CD8-positive, alpha-beta memory T cell (primary cell): Measurements from ENCODE around the gene SDS. TPM values are rescaled to one million over a fixed set of nuclear protein-coding genes. Genes with fewer than 3 reads are reported as not detected.

Experiments
- CTCF ChIA-PET: fragments of 350-600 bp; sonication (Branson Sonifier 250); formaldehyde crosslinking; loops from one replicate; lab custom pipeline; 2021; ENCODE audit warnings: antibody characterized with exemption; lab: Charles Lee
- POLR2A ChIA-PET: fragments of 350-600 bp; sonication (Branson Sonifier 250); formaldehyde crosslinking; loops from one replicate; lab custom pipeline; 2021; ENCODE audit warnings: antibody characterized with exemption; lab: Charles Lee
- DNase-seq, 5 donors: peaks; one replicate each; pipeline versions ENCODE4 v3.0.0 to v3.0.0-alpha.2; 2020 to 2022; ENCODE audit warnings: mixed read lengths in 1 of 5
- H3K27ac ChIP-seq: one replicate; pipeline ENCODE4 v1.7.0; 2013; ENCODE audit warnings: low read depth, mild to moderate bottlenecking, low read length, moderate library complexity
- H3K27me3 ChIP-seq: 2 replicates; pipeline ENCODE4 v1.7.0; 2013; ENCODE audit warnings: low read length, mild to moderate bottlenecking; ENCODE audit not compliant: insufficient read depth, poor library complexity, severe bottlenecking
- H3K36me3 ChIP-seq: 2 replicates; pipeline ENCODE4 v1.7.0; 2013; ENCODE audit warnings: mild to moderate bottlenecking, low read length, moderate library complexity; ENCODE audit not compliant: insufficient read depth
- H3K4me1 ChIP-seq: 2 replicates; pipeline ENCODE4 v1.7.0; 2013; ENCODE audit warnings: mild to moderate bottlenecking, low read length, moderate library complexity; ENCODE audit not compliant: insufficient read depth
- H3K4me3 ChIP-seq: 2 replicates; pipeline ENCODE4 v1.7.0; 2013; ENCODE audit warnings: mild to moderate bottlenecking, low read length
- H3K9me3 ChIP-seq: 2 replicates; pipeline ENCODE4 v1.7.0; 2013; ENCODE audit warnings: mild to moderate bottlenecking, low read length
- H3K27ac Mint-ChIP-seq, 8 donors: one replicate each; pipeline ENCODE4 v1.8.0; 2020 to 2021; ENCODE audit warnings: mixed read lengths in 8 of 8, mild to moderate bottlenecking in 6 of 8, inconsistent platforms in 3 of 8, moderate library complexity in 3 of 8
- H3K27me3 Mint-ChIP-seq, 2 donors: one replicate each; pipeline ENCODE4 v1.8.0; 2020 to 2021; ENCODE audit warnings: mixed read lengths in 2 of 2, mild to moderate bottlenecking in 1 of 2, moderate library complexity in 1 of 2
- H3K36me3 Mint-ChIP-seq, 3 donors: one replicate each; pipeline ENCODE4 v1.8.0; 2020 to 2021; ENCODE audit warnings: mixed read lengths in 3 of 3, inconsistent platforms in 1 of 3, mild to moderate bottlenecking in 1 of 3
- H3K4me1 Mint-ChIP-seq, 3 donors: one replicate each; pipeline ENCODE4 v1.8.0; 2020 to 2021; ENCODE audit warnings: mixed read lengths in 3 of 3, inconsistent platforms in 1 of 3, mild to moderate bottlenecking in 1 of 3
- H3K4me3 Mint-ChIP-seq, 7 donors: one replicate each; pipeline ENCODE4 v1.8.0; 2020 to 2021; ENCODE audit warnings: mixed read lengths in 7 of 7, mild to moderate bottlenecking in 6 of 7, moderate library complexity in 4 of 7, inconsistent platforms in 2 of 7
- H3K9me3 Mint-ChIP-seq, 5 donors: one replicate each; pipeline ENCODE4 v1.8.0; 2020 to 2022; ENCODE audit warnings: mixed read lengths in 5 of 5, mild to moderate bottlenecking in 3 of 5, moderate library complexity in 2 of 5, inconsistent platforms in 1 of 5
- polyA plus RNA-seq: library from polyadenylated mRNA; unstranded; fragments of 300-500 nt; fragmentation: Illumina TruSeq; gene quantifications from one replicate; pipeline ENCODE4 v1.2.3, GENCODE V29; 2021
- total RNA-seq, 2 experiments: library from RNA; stranded (reverse); gene quantifications; one replicate each; pipeline ENCODE4 v1.2.3, GENCODE V29; 2021

Gene SDS
- total and polyA plus RNA-seq, 3 experiments from 2014 or later: 0.18 to 0.20 TPM; not detected in 1

GRCh38 chr12:113386866-113387566 is 16.7 kb downstream of the SDS start:
- Mint-ChIP-seq H3K27me3 (no peaks in the 10 kb centered on the region), H3K9me3 (no peaks in the 10 kb centered on the region), H3K4me1 (no peaks in the 10 kb centered on the region), H3K36me3 (peaks cover 0 to 49% (median 7%) of the 10 kb centered on the region in 3 donors), H3K4me3 (no peak overlapping the region), H3K27ac (peak overlapping the region in 1 of 8 donors; percentile 67)
- CTCF ChIA-PET: no interaction called here
- Histone ChIP-seq H3K27me3 (no peaks in the 10 kb centered on the region), H3K36me3 (no peaks in the 10 kb centered on the region), H3K27ac (no peak overlapping the region), H3K4me1 (no peaks in the 10 kb centered on the region), H3K9me3 (no peaks in the 10 kb centered on the region), H3K4me3 (no peak overlapping the region)
- DNase-seq: no peak
- POLR2A ChIA-PET: no interaction called here

- no peak overlapping the region for H3K27ac ChIP-seq
- Mint-ChIP-seq H3K27ac (no peak overlapping the region), H3K36me3 (peaks cover 0 to 57% (median 9%) of the 10 kb centered on the region in 3 donors), H3K9me3 (no peaks in the 10 kb centered on the region), H3K4me3 (no peak overlapping the region), H3K27me3 (no peaks in the 10 kb centered on the region), H3K4me1 (no peaks in the 10 kb centered on the region)
- DNase-seq: no peak
- H3K36me3 ChIP-seq: no peaks in the 10 kb centered on the region
- H3K27me3 ChIP-seq: no peaks in the 10 kb centered on the region
- H3K4me3 ChIP-seq: no peak overlapping the region
- ChIA-PET POLR2A (no interaction called here), CTCF (no interaction called here)
- no peaks in the 10 kb centered on the region for H3K9me3 ChIP-seq
- no peaks in the 10 kb centered on the region for H3K4me1 ChIP-seq
These were observed 18.3 kb downstream of the SDS start for GRCh38 chr12:113385282-113385882.

DNA sequence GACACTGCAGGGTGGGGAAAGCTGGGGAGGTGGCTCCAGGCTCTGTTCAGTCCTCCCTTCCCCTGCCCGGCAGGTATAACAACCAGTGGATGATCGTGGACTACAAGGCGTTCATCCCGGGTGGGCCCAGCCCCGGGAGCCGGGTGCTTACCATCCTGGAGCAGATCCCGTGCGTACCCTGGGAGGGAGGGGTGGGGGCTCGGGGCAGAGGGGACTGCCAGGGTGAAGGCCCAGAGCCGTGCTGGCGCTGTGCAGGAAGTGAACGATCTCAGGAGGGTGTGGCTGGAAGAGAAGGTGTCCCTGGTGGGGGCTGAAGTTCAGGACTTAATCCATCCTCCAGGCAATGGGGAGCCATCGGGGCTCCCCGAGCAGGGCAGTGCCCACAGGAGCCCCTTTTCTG is 18.9 kb downstream of the SDS start:
- peaks cover 0 to 60% (median 9%) of the 10 kb centered on the region in 3 donors for H3K36me3 Mint-ChIP-seq
- DNase-seq: no peak
- Histone ChIP-seq H3K9me3 (no peaks in the 10 kb centered on the region), H3K27ac (no peak overlapping the region), H3K27me3 (no peaks in the 10 kb centered on the region), H3K36me3 (no peaks in the 10 kb centered on the region), H3K4me3 (no peak overlapping the region), H3K4me1 (no peaks in the 10 kb centered on the region)
- no peak overlapping the region for H3K27ac Mint-ChIP-seq
- no peaks in the 10 kb centered on the region for H3K4me1 Mint-ChIP-seq
- H3K27me3 Mint-ChIP-seq: no peaks in the 10 kb centered on the region
- POLR2A ChIA-PET: no interaction called here
- no peak overlapping the region for H3K4me3 Mint-ChIP-seq
- CTCF ChIA-PET: no interaction called here
- H3K9me3 Mint-ChIP-seq: no peaks in the 10 kb centered on the region

DNA sequence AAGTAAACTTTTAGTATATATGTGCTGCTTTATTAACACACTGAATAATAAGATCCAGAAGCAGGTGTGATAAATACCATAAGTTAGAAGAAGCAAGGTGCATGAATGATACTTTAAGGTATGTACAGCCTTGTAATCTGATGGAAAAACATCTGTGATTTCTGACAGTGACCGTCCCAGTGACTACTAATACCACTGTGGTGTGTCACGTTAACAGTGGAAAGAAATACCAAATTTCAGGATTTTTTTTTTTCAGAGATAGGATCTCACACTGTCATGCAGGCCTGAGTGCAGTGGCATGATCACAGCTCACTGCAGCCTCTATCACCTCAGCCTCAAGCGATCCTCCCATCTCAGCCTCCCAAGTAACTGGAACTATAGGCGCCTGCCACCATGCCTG is 21.5 kb downstream of the SDS start:
- Mint-ChIP-seq H3K36me3 (peaks cover 0 to 52% (median 12%) of the 10 kb centered on the region in 3 donors), H3K27me3 (no peaks in the 10 kb centered on the region), H3K27ac (no peak overlapping the region), H3K9me3 (no peaks in the 10 kb centered on the region), H3K4me1 (no peaks in the 10 kb centered on the region), H3K4me3 (no peak overlapping the region)
- Histone ChIP-seq H3K4me3 (no peak overlapping the region), H3K27me3 (no peaks in the 10 kb centered on the region), H3K4me1 (no peaks in the 10 kb centered on the region), H3K36me3 (no peaks in the 10 kb centered on the region), H3K9me3 (no peaks in the 10 kb centered on the region), H3K27ac (no peak overlapping the region)
- no peak for DNase-seq
- ChIA-PET POLR2A (no interaction called here), CTCF (no interaction called here)

DNA sequence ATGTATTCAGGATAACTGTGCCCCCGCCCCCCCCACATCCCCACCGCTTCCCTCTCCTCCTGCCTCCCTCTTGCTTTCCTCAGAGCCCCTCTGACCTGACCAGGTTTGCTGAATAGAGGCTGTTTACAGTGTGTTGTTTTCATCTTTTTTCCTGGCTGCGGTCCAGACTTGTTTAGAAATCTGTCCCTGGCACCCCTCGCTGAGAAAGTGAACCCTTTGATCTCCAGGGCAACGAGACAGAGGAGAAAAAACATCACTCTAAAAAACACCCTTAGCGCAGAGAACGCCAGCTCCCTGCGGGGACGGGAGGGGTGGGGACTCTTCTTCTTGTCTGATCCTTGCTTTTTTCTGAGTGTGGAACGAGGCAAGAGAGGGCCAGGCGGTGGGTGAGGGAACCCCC is 22.5 kb downstream of the SDS start:
- Mint-ChIP-seq H3K4me1 (no peaks in the 10 kb centered on the region), H3K27me3 (no peaks in the 10 kb centered on the region), H3K27ac (peak overlapping the region in 1 of 8 donors; percentile 54), H3K36me3 (peaks cover 0 to 49% (median 14%) of the 10 kb centered on the region in 3 donors), H3K9me3 (no peaks in the 10 kb centered on the region), H3K4me3 (no peak overlapping the region)
- Histone ChIP-seq H3K9me3 (no peaks in the 10 kb centered on the region), H3K36me3 (no peaks in the 10 kb centered on the region), H3K4me1 (no peaks in the 10 kb centered on the region), H3K4me3 (no peak overlapping the region), H3K27ac (no peak overlapping the region), H3K27me3 (no peaks in the 10 kb centered on the region)
- ChIA-PET POLR2A (no interaction called here), CTCF (no interaction called here)
- no peak for DNase-seq

GRCh38 chr12:113378291-113378690 is 25.4 kb downstream of the SDS start:
- H3K27me3 Mint-ChIP-seq: no peaks in the 10 kb centered on the region
- Histone ChIP-seq H3K9me3 (no peaks in the 10 kb centered on the region), H3K4me1 (no peaks in the 10 kb centered on the region), H3K27me3 (no peaks in the 10 kb centered on the region), H3K27ac (no peak overlapping the region), H3K4me3 (no peak overlapping the region), H3K36me3 (no peaks in the 10 kb centered on the region)
- no peak for DNase-seq
- H3K27ac Mint-ChIP-seq: no peak overlapping the region
- H3K4me3 Mint-ChIP-seq: no peak overlapping the region
- H3K36me3 Mint-ChIP-seq: peaks cover 5 to 50% (median 11%) of the 10 kb centered on the region in 3 donors
- H3K4me1 Mint-ChIP-seq: no peaks in the 10 kb centered on the region
- CTCF ChIA-PET: no interaction called here
- POLR2A ChIA-PET: no interaction called here
- no peaks in the 10 kb centered on the region for H3K9me3 Mint-ChIP-seq

DNA sequence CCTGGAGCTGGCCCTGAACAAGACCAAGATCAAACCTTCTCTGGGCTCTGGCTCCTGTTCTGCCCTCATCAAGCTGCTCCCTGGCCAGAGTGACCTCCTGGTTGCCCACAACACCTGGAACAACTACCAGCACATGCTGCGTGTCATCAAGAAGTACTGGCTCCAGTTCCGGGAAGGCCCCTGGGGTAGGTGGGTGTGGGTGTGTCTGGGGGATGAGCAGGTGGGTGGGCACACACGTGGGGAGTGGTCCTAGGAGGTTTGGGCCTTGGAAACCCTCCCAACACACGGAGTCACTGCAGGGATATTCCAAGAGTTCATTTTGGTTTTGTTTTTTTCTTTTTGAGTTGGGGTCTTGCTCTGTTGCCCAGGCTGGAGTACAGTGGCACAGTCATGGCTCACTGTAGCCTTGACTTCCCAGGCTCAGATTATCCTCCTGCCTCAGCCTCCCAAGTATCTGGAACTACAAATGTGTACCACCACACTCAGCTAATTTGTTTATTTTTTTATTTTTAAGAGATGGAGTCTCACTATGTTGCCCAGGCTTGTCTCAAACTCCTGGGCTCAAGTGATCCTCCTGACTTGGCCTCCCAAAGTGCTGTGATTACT is 28.8 kb downstream of the SDS start:
- peaks cover 0 to 1% of the 10 kb centered on the region in 2 donors for H3K27me3 Mint-ChIP-seq
- Histone ChIP-seq H3K36me3 (no peaks in the 10 kb centered on the region), H3K27me3 (no peaks in the 10 kb centered on the region), H3K9me3 (no peaks in the 10 kb centered on the region), H3K4me1 (no peaks in the 10 kb centered on the region), H3K4me3 (no peak overlapping the region), H3K27ac (no peak overlapping the region)
- no peaks in the 10 kb centered on the region for H3K9me3 Mint-ChIP-seq
- no peak overlapping the region for H3K4me3 Mint-ChIP-seq
- no peaks in the 10 kb centered on the region for H3K4me1 Mint-ChIP-seq
- ChIA-PET POLR2A (no interaction called here), CTCF (no interaction called here)
- DNase-seq: no peak
- H3K36me3 Mint-ChIP-seq: peaks cover 5 to 54% (median 13%) of the 10 kb centered on the region in 3 donors
- peak overlapping the region in 2 of 8 donors; percentile 21 to 38 for H3K27ac Mint-ChIP-seq

DNA sequence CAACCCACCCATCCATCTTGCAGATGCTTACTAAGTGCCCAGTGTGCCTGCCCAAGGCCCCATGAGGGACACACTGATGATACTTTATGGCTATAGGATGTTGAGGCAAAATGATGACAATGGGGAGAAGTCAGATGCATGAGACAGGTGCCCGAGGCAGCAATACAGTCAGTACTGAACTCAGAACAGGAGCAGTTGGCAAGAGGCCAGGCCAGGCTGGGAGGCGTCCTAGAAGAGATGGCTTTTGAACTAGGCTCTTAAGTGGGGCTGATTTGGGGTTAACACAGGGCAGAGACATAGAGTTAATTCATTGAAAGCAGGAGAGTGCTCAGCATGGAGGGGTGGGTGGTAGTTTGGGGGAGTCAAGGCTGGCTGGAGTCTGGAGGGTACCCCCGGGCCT is 29.7 kb downstream of the SDS start:
- Histone ChIP-seq H3K4me3 (no peak overlapping the region), H3K9me3 (no peaks in the 10 kb centered on the region), H3K27ac (no peak overlapping the region), H3K27me3 (no peaks in the 10 kb centered on the region), H3K4me1 (no peaks in the 10 kb centered on the region), H3K36me3 (no peaks in the 10 kb centered on the region)
- no peak for DNase-seq
- H3K36me3 Mint-ChIP-seq: peaks cover 5 to 53% (median 13%) of the 10 kb centered on the region in 3 donors
- H3K27me3 Mint-ChIP-seq: peaks cover 0 to 1% of the 10 kb centered on the region in 2 donors
- ChIA-PET CTCF (no interaction called here), POLR2A (no interaction called here)
- peak overlapping the region in 1 of 8 donors; percentile 67 for H3K27ac Mint-ChIP-seq
- no peak overlapping the region for H3K4me3 Mint-ChIP-seq
- H3K4me1 Mint-ChIP-seq: peaks cover 0 to 5% (median 1%) of the 10 kb centered on the region in 3 donors
- H3K9me3 Mint-ChIP-seq: no peaks in the 10 kb centered on the region
